ENCODE measurements around the gene TPSAB1. TPM values are rescaled to one million over a fixed set of nuclear protein-coding genes. Genes with fewer than 3 reads are reported as not detected.
"Not testable (repeated sequence)": the region's sequence is repeated elsewhere in the genome, so short reads cannot be mapped to it uniquely, and the experiment has no call there.

The TPSAB1 gene
- total RNA-seq, 1 donor, result not detected

DNA sequence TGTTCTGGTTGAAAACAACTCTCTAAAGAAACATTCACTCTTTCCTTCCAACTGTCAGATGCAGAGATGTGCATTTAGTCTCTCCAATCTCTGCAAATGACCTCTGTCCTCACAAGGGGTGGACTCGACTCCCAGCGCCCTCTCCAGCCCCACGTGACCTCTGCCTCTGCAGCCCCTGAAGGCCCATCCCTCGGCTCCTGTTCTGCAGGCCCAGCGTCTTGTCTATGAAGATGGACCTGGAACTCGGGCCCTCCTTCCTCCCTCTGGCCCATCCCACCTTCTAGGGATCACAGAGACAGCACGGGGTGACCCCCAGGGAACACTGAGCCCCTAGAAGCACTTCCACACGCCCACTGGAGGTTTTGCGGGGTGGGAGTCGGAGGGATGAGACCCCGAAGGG is 2.9 kb downstream of the TPSAB1 start:
- not testable (repeated sequence) for H3K79me2 ChIP-seq (ENCODE audit: insufficient read depth, low read length); H3K9me3 ChIP-seq (ENCODE audit: low read depth, low read length); H4K20me1 ChIP-seq (ENCODE audit: insufficient read depth, low read length); H3K36me3 ChIP-seq (ENCODE audit: insufficient read depth, low read length); DNase-seq (ENCODE audit: insufficient read length, low spot score, missing footprints); H3K27me3 ChIP-seq (ENCODE audit: insufficient read depth, low read length); H3K27ac ChIP-seq (ENCODE audit: low read depth, low read length); H3K4me3 ChIP-seq (ENCODE audit: insufficient read depth, low read length); H3K4me1 ChIP-seq (ENCODE audit: insufficient read depth, low read length); H2AFZ ChIP-seq (ENCODE audit: low read length); H3K4me2 ChIP-seq (ENCODE audit: insufficient read depth, low read length)

GRCh38 chr16:1243907-1244850 is 3.7 kb downstream of the TPSAB1 start:
- H3K27ac ChIP-seq (ENCODE audit: low read depth, low read length); DNase-seq (ENCODE audit: insufficient read length, low spot score, missing footprints); H3K4me3 ChIP-seq (ENCODE audit: insufficient read depth, low read length); H3K27me3 ChIP-seq (ENCODE audit: insufficient read depth, low read length); H3K79me2 ChIP-seq (ENCODE audit: insufficient read depth, low read length); H2AFZ ChIP-seq (ENCODE audit: low read length); H3K9me3 ChIP-seq (ENCODE audit: low read depth, low read length); H3K4me2 ChIP-seq (ENCODE audit: insufficient read depth, low read length); H3K36me3 ChIP-seq (ENCODE audit: insufficient read depth, low read length); H3K4me1 ChIP-seq (ENCODE audit: insufficient read depth, low read length); H4K20me1 ChIP-seq (ENCODE audit: insufficient read depth, low read length): not testable (repeated sequence)

DNA sequence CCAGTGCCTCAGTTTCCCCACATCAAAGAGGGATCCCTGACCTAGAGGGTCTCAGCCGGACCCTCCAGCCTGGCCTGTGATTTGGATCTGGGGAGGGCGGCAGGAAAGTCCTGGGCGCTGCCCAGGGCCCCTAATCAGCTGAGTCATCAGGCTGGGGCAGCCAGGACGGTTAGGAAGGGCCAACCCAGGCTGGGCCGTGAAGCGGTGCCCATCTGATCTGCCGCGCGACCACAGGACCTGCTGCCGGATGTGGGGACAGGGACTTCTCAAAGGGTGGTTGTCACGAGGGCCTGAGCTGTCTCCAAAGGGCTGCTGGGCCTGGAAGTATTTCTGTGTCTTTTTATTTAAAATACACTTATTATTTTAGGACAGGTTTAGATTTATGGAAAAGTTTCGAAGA is 4.4 kb downstream of the TPSAB1 start:
- H4K20me1 ChIP-seq (ENCODE audit: insufficient read depth, low read length), result no peaks in the 10 kb centered on the region
- H3K9me3 ChIP-seq (ENCODE audit: low read depth, low read length), result no peaks in the 10 kb centered on the region
- DNase-seq (ENCODE audit: insufficient read length, low spot score, missing footprints), result peak; percentile 41
- H3K79me2 ChIP-seq (ENCODE audit: insufficient read depth, low read length), result no peaks in the 10 kb centered on the region
- no peak overlapping the region for H3K27ac ChIP-seq (ENCODE audit: low read depth, low read length)
- TF ChIP-seq, protein P1, sequence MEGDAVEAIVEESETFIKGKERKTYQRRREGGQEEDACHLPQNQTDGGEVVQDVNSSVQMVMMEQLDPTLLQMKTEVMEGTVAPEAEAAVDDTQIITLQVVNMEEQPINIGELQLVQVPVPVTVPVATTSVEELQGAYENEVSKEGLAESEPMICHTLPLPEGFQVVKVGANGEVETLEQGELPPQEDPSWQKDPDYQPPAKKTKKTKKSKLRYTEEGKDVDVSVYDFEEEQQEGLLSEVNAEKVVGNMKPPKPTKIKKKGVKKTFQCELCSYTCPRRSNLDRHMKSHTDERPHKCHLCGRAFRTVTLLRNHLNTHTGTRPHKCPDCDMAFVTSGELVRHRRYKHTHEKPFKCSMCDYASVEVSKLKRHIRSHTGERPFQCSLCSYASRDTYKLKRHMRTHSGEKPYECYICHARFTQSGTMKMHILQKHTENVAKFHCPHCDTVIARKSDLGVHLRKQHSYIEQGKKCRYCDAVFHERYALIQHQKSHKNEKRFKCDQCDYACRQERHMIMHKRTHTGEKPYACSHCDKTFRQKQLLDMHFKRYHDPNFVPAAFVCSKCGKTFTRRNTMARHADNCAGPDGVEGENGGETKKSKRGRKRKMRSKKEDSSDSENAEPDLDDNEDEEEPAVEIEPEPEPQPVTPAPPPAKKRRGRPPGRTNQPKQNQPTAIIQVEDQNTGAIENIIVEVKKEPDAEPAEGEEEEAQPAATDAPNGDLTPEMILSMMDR (IDR thresholded peaks at IDR 0.05; ENCODE audit: extremely low read depth, low read depth, low read length), result no peak
- H3K4me1 ChIP-seq (ENCODE audit: insufficient read depth, low read length), result no peaks in the 10 kb centered on the region
- H3K4me2 ChIP-seq (ENCODE audit: insufficient read depth, low read length), result no peak overlapping the region
- no peak overlapping the region for H3K4me3 ChIP-seq (ENCODE audit: insufficient read depth, low read length)
- H3K27me3 ChIP-seq (ENCODE audit: insufficient read depth, low read length), result peaks cover 8% of the 10 kb centered on the region
- H3K36me3 ChIP-seq (ENCODE audit: insufficient read depth, low read length), result no peaks in the 10 kb centered on the region
- H2AFZ ChIP-seq (ENCODE audit: low read length), result no peak overlapping the region

DNA sequence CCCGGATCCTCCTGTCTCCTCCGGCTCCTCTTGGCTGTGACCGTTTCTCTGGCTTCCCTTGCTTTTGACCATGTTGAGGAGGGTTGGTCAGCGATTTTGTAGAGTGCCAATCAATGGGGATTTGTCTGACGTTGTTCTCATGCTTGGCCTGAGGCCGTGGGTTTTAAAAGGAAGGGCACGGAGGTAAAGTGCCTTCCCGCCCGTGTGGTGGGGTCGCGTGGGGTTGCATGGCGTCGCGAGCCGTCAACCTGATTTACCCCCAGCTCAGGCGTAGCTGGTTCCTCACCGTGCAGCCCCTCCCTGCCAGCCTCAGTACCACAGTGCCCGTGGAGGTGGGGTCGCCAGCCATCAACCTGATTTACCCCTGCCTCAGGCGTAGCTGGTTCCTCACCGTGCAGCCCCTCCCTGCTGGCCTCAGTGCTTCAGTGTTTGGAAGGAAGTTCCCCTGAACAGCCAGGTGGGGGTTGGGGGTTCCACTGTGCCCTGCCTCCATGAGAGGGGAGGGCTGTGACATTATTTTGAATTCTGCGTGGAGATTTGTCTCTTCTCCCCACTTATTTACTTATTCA is 5.0 kb downstream of the TPSAB1 start:
- Histone ChIP-seq H3K79me2 (ENCODE audit: insufficient read depth, low read length) (no peaks in the 10 kb centered on the region), H3K27me3 (ENCODE audit: insufficient read depth, low read length) (peaks cover 8% of the 10 kb centered on the region), H3K36me3 (ENCODE audit: insufficient read depth, low read length) (no peaks in the 10 kb centered on the region), H3K9me3 (ENCODE audit: low read depth, low read length) (no peaks in the 10 kb centered on the region), H3K4me2 (ENCODE audit: insufficient read depth, low read length) (no peak overlapping the region), H2AFZ (ENCODE audit: low read length) (no peak overlapping the region), H3K4me1 (ENCODE audit: insufficient read depth, low read length) (no peaks in the 10 kb centered on the region), H4K20me1 (ENCODE audit: insufficient read depth, low read length) (no peaks in the 10 kb centered on the region), H3K4me3 (ENCODE audit: insufficient read depth, low read length) (no peak overlapping the region), H3K27ac (ENCODE audit: low read depth, low read length) (no peak overlapping the region)
- TF ChIP-seq, protein P1 (IDR thresholded peaks at IDR 0.05; ENCODE audit: extremely low read depth, low read depth, low read length), result no peak
- peak; percentile 66 for DNase-seq (ENCODE audit: insufficient read length, low spot score, missing footprints)

DNA sequence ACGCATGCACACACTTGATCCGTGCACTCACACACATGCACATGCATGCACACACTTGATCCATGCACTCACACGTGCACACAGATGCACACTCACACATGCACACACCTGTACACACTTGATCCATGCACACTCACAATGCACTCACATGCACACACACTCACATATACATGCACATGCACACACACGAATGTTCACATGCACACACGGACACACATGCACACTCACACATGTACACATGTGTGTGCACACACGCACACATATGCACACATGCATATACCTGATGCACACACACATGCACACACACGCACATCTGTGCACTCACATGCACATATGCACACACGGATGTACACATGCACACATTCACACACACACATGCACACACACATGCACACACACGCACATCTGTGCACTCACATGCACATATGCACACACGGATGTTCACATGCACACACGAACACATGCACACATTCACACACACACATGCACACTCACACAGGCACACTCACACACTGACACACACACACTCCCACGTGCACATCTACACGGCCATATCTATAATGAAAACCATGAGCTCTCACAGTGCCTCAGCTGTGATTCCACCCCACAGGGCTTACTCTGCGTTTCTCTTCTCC is 7.5 kb downstream of the TPSAB1 start:
- H3K4me3 ChIP-seq (ENCODE audit: insufficient read depth, low read length); H3K79me2 ChIP-seq (ENCODE audit: insufficient read depth, low read length): not testable (repeated sequence)

DNA sequence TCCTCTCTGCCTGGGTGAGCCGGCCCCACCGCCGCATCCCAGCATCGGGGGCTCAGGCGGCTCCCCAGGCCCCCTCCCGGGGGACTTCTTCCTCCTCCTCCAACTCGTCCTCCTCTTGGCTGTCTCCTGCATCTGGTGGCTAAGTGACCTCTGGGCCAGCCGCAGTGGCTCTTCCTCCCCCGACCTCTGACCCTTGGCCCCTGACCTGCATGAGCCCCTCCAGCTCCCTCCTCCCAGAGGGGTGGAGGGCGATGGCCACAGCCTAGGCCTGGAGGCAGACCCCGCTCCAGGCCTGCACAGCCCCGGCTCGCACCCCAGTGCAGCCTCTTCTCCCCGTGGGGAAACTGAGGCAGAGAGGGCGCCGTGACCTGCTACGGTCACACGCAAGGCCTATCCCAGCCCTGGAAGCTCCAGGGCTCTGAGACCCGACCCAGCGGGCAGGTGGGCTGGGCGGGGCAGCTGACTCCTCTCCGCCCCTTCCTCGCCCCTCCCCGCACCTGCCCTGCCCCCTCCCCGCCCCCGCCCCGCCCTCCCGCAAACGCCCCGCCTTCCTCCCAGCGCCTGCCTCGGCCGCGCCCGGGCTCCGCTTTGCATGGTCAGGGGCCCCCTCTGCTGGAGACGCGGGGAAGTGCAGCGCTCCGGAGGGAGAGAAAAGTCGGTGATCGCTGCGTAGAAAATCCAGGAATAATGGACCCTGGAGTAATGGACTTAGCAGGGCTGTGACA is 8.7 kb downstream of the TPSAB1 start:
- not testable (repeated sequence) for DNase-seq (ENCODE audit: insufficient read length, low spot score, missing footprints); H4K20me1 ChIP-seq (ENCODE audit: insufficient read depth, low read length); H3K4me1 ChIP-seq (ENCODE audit: insufficient read depth, low read length); H3K9me3 ChIP-seq (ENCODE audit: low read depth, low read length); H3K27ac ChIP-seq (ENCODE audit: low read depth, low read length); H3K4me2 ChIP-seq (ENCODE audit: insufficient read depth, low read length); H2AFZ ChIP-seq (ENCODE audit: low read length); H3K4me3 ChIP-seq (ENCODE audit: insufficient read depth, low read length); H3K27me3 ChIP-seq (ENCODE audit: insufficient read depth, low read length); H3K36me3 ChIP-seq (ENCODE audit: insufficient read depth, low read length); H3K79me2 ChIP-seq (ENCODE audit: insufficient read depth, low read length)

More for the DNA sequence above, 7.5 kb downstream of the TPSAB1 start:
- not testable (repeated sequence) for H4K20me1 ChIP-seq (ENCODE audit: insufficient read depth, low read length); H3K9me3 ChIP-seq (ENCODE audit: low read depth, low read length); H3K4me2 ChIP-seq (ENCODE audit: insufficient read depth, low read length); H2AFZ ChIP-seq (ENCODE audit: low read length); H3K27me3 ChIP-seq (ENCODE audit: insufficient read depth, low read length); H3K4me1 ChIP-seq (ENCODE audit: insufficient read depth, low read length); H3K27ac ChIP-seq (ENCODE audit: low read depth, low read length); DNase-seq (ENCODE audit: insufficient read length, low spot score, missing footprints); H3K36me3 ChIP-seq (ENCODE audit: insufficient read depth, low read length)
